Gastrocnemius medialis (tissue), 4 donors: ENCODE results near the gene TPRG1. TPM values are rescaled to one million over a fixed set of nuclear protein-coding genes. Genes with fewer than 3 reads are reported as not detected.

Experiments
- ATAC-seq, 2 donors: fragments of 150-250 bp; one replicate each; pipeline ENCODE4 v1.9.1; 2016
- DNase-seq, 2 donors: peaks; one replicate each; pipeline ENCODE4 v3.0.0-alpha.2; 2019
- H3K27ac ChIP-seq, 4 donors: fragments of 200-600 bp; sonication (generic); 1 replicate in 1 of 4; 2 replicates in 3 of 4; pipeline ENCODE4 v1.5.1; 2016 to 2018; ENCODE audit warnings: mild to moderate bottlenecking in 2 of 4, moderate library complexity in 1 of 4
- H3K27me3 ChIP-seq, 3 donors: fragments of 200-600 bp; sonication (generic) in 2 of 3; 1 replicate in 1 of 3; 2 replicates in 2 of 3; pipeline versions ENCODE4 v1.5.1 to v1.6.0; 2016 to 2019; ENCODE audit warnings: mild to moderate bottlenecking in 1 of 3, moderate library complexity in 1 of 3
- H3K36me3 ChIP-seq, 2 donors: fragments of 200-600 bp; sonication (generic) in 1 of 2; one replicate each; pipeline ENCODE4 v1.5.1; 2017 to 2018
- H3K4me1 ChIP-seq, 2 donors: fragments of 200-600 bp; sonication (generic) in 1 of 2; one replicate each; pipeline ENCODE4 v1.5.1; 2016 to 2017; ENCODE audit warnings: mild to moderate bottlenecking in 2 of 2
- H3K4me3 ChIP-seq, 4 donors: fragments of 200-600 bp; sonication (generic) in 3 of 4; 1 replicate in 1 of 4; 2 replicates in 3 of 4; pipeline ENCODE4 v1.5.1; 2016 to 2019; ENCODE audit warnings: mild to moderate bottlenecking in 2 of 4
- H3K9me3 ChIP-seq, 3 donors: fragments of 200-600 bp; sonication (generic) in 2 of 3; 1 replicate in 1 of 3; 2 replicates in 2 of 3; pipeline ENCODE4 v1.5.1; 2016 to 2019
- CTCF ChIP-seq, 5 experiments: fragments of 450-650 bp in 3 of 5; fragments of 200-600 bp in 2 of 5; sonication (generic) in 2 of 5; IDR thresholded peaks in 4 of 5; conservative IDR thresholded peaks in 1 of 5; 1 replicate in 4 of 5; 2 replicates in 1 of 5; pipeline ENCODE4 v1.5.1; 2016 to 2019; ENCODE audit warnings: antibody characterized with exemption in 5 of 5, mild to moderate bottlenecking in 3 of 5, moderate library complexity in 3 of 5
- POLR2A ChIP-seq, 2 donors: fragments of 450-650 bp; IDR thresholded peaks; one replicate each; pipeline ENCODE4 v1.6.1; 2017; ENCODE audit warnings: antibody characterized with exemption in 2 of 2, mild to moderate bottlenecking in 2 of 2, moderate library complexity in 2 of 2
- in situ Hi-C, 4 donors: fragments of 200-750 bp; cut with MboI; loops; one replicate each; pipeline versions ENCODE4 v1.15.0 to v1.8.0; 2017; ENCODE audit warnings: low sequenced_read_pairs in 4 of 4
- intact Hi-C: fragments of 100-400 bp; cut with DNase I; formaldehyde crosslinking; loops from one replicate; pipeline ENCODE4 v1.15.1; 2023; ENCODE audit warnings: low total_unique reads
- total RNA-seq, 4 donors: library from RNA; depleted of rRNA; stranded (reverse); fragments of >200 nt; gene quantifications; one replicate each; pipeline versions ENCODE4 v1.1.0 to v1.2.3, GENCODE V29; 2016

The TPRG1 gene
- total RNA-seq, 4 donors from 2014 or later = 2.8 to 9.0 (median 3.2) TPM

DNA sequence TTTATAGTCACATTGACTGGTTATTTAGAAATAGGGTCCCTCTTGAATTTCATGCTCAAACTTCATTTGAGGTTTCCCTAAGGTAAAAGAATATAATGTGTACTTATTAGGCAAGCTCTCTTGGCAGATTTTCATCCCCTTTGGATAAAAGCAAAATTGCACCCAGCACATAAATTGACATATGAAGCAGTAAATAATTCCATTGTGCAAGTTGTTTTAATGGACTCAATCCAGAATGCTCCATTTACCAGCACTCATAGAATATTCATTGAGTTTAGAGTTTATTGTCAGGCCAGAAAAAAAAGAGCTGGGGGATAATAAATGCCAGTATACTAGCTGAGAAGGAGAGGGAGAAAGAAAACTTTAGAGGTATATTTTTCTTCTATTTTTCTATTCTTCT, 136.8 kb downstream of the TPRG1 start:
- TF ChIP-seq POLR2A (IDR thresholded peaks at IDR 0.05) = no peak
- ATAC-seq (no peak), DNase-seq (no peak)
- intact Hi-C loops (no loop called here), in situ Hi-C loops (no loop called here)
- Histone ChIP-seq H3K27me3 (no peaks in the 10 kb centered on the region), H3K36me3 (no peaks in the 10 kb centered on the region), H3K4me1 (peaks cover 8 to 33% of the 10 kb centered on the region in 2 donors), H3K9me3 (no peaks in the 10 kb centered on the region), H3K27ac (no peak overlapping the region), H3K4me3 (no peak overlapping the region)

DNA sequence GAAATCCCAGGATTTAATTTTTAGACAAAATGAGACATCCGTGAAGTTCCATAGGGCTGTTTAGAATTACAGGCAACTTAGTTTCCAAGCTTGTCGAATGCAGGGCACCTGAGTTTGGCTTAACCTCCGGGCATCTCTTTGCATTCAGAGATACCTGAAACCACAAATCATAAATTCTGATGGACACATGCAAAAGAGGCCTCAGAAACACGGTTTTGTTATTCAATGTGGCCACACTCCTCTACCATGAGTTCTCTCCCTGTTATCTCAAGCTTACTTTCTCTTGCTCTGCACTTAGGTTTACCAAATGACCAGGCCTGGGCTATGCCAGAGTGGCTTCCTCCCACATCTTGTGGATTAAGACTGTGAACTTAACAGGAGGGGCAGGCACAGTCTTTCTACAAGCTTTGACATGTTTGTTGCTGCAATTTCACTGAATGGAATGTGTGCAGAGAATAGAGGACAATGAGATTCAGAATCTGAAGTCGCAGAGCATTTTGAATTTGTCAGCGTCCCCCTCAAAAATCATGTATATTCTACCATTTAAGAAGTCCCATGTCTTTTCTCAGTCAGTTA, 137.7 kb downstream of the TPRG1 start:
- intact Hi-C loops = no loop called here
- Histone ChIP-seq H3K27me3 (no peaks in the 10 kb centered on the region), H3K27ac (peak overlapping the region in 1 of 4 donors; percentile 5), H3K4me1 (peaks cover under 1 to 24% of the 10 kb centered on the region in 2 donors), H3K36me3 (no peaks in the 10 kb centered on the region), H3K9me3 (no peaks in the 10 kb centered on the region), H3K4me3 (no peak overlapping the region)
- DNase-seq = no peak
- in situ Hi-C loops = no loop called here
- ATAC-seq = no peak
- TF ChIP-seq POLR2A (IDR thresholded peaks at IDR 0.05) (no peak), CTCF (IDR thresholded peaks at IDR 0.05 in 4 of 5, conservative IDR thresholded peaks at IDR 0.05 in 1 of 5) (no peak)

DNA sequence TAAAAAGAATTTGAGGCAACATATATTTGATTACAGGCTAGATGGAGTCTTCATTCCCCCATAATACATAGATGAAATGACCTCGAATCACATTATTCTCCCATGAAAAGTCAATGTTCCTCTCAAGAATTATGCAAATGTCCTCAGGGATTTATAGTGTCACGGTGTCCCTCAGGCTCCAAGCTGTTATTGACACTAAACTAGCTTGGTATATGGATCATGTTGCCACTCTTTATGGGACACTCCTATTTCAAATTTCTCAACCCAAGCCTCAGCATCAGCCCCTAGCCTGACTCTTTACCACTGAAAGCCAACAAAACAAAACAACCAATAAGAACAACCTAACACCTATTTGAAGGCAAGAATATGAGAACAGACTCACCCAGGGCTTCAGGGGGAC, 139.8 kb downstream of the TPRG1 start:
- Histone ChIP-seq H3K27ac (peak overlapping the region in 1 of 4 donors; percentile 45), H3K4me1 (peaks cover 0 to 24% of the 10 kb centered on the region in 2 donors), H3K4me3 (no peak overlapping the region), H3K27me3 (no peaks in the 10 kb centered on the region), H3K9me3 (no peaks in the 10 kb centered on the region), H3K36me3 (no peaks in the 10 kb centered on the region)
- intact Hi-C loops (no loop called here), in situ Hi-C loops (no loop called here)
- ATAC-seq (peak in 1 of 2 donors; percentile 72), DNase-seq (no peak)
- TF ChIP-seq CTCF (IDR thresholded peaks at IDR 0.05 in 4 of 5, conservative IDR thresholded peaks at IDR 0.05 in 1 of 5) (no peak), POLR2A (IDR thresholded peaks at IDR 0.05) (no peak)

DNA sequence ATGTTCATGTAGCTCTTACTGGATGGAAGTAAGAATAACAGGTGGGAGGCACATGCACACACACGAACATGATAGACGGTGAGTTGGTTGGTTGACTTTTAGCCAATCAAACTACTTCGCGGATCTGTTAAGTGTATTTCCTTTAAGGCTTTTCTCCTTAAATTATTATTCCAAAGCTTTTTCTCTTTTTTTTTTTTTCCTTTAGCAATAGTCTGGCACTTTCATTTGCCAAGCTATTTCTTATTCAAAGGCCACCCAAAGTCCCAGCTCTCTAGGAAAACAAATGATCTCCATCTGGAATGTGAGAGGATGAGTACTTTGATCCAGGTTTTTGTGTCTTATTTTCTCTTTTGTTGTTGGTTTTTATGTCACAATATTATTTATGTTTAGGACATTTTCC, 141.1 kb downstream of the TPRG1 start:
- Histone ChIP-seq H3K4me1 (peaks cover 0 to 34% of the 10 kb centered on the region in 2 donors), H3K27ac (no peak overlapping the region), H3K4me3 (no peak overlapping the region), H3K9me3 (no peaks in the 10 kb centered on the region), H3K27me3 (no peaks in the 10 kb centered on the region), H3K36me3 (no peaks in the 10 kb centered on the region)
- ATAC-seq (no peak), DNase-seq (no peak)
- intact Hi-C loops = no loop called here
- in situ Hi-C loops = no loop called here
- no peak for TF ChIP-seq CTCF (IDR thresholded peaks at IDR 0.05 in 4 of 5, conservative IDR thresholded peaks at IDR 0.05 in 1 of 5)
- TF ChIP-seq POLR2A (IDR thresholded peaks at IDR 0.05) = no peak

- Histone ChIP-seq H3K4me3 (no peak overlapping the region), H3K27me3 (no peaks in the 10 kb centered on the region), H3K27ac (peak overlapping the region in 3 of 4 donors; percentile 3 to 57 (median 47)), H3K4me1 (peaks cover 0 to 20% of the 10 kb centered on the region in 2 donors), H3K9me3 (no peaks in the 10 kb centered on the region), H3K36me3 (no peaks in the 10 kb centered on the region)
- in situ Hi-C loops = no loop called here
- DNase-seq = no peak
- intact Hi-C loops = no loop called here
- TF ChIP-seq CTCF (IDR thresholded peaks at IDR 0.05 in 4 of 5, conservative IDR thresholded peaks at IDR 0.05 in 1 of 5) = no peak
- no peak for TF ChIP-seq POLR2A (IDR thresholded peaks at IDR 0.05)
- ATAC-seq = no peak
Measured at GRCh38 chr3:189316296-189317019, 144.7 kb downstream of the TPRG1 start.
